AG10803 (cell line): ENCODE data around the gene WDR54.
A peak's percentile ranks its signal among the peaks of the same experiment; 100 is the strongest.

Experiments used
- DNase-seq: peaks from one replicate; pipeline ENCODE4 v3.0.0; 2010; ENCODE audit warnings: low read depth
- H3K4me3 ChIP-seq: 2 replicates; pipeline ENCODE4 v1.5.1; 2011; ENCODE audit warnings: mild to moderate bottlenecking, low read length, control low read depth
- CTCF ChIP-seq: conservative IDR thresholded peaks from 2 replicates; pipeline ENCODE4 v1.5.1; 2011; ENCODE audit warnings: mild to moderate bottlenecking, low read length, control low read depth, inconsistent platforms

The WDR54 gene

GRCh38 chr2:74378007-74378406 lies 43.5 kb upstream of the WDR54 start:
- no peak for DNase-seq
- H3K4me3 ChIP-seq, result no peak overlapping the region
- no peak for TF ChIP-seq CTCF

- peak within 1 kb of the TSS; percentile 71 for H3K4me3 ChIP-seq
- TF ChIP-seq CTCF, result no peak
- DNase-seq, result peak; percentile 74
These were observed 41.4 kb upstream of the WDR54 start, which contains the start of gene DCTN1 for GRCh38 chr2:74379851-74380789. DCTN1 (minus strand) TSS chr2:74380311; CDS start chr2:74380037, 274 bp downstream.

- no peak overlapping the region for H3K4me3 ChIP-seq
- TF ChIP-seq CTCF, result no peak
- DNase-seq, result no peak
These were observed 39.8 kb upstream of the WDR54 start for GRCh38 chr2:74381751-74382150.

GRCh38 chr2:74383254-74383653 lies 38.3 kb upstream of the WDR54 start:
- DNase-seq, result peak; percentile 77
- no peak for TF ChIP-seq CTCF

GRCh38 chr2:74384051-74384450 lies 37.5 kb upstream of the WDR54 start:
- no peak for TF ChIP-seq CTCF

More at GRCh38 chr2:74383254-74383653, 38.3 kb upstream of the WDR54 start:
- no peak overlapping the region for H3K4me3 ChIP-seq

GRCh38 chr2:74385396-74385795 lies 36.1 kb upstream of the WDR54 start:
- TF ChIP-seq CTCF, result no peak
- H3K4me3 ChIP-seq, result no peak overlapping the region
- DNase-seq, result peak; percentile 26

More at GRCh38 chr2:74384051-74384450, 37.5 kb upstream of the WDR54 start:
- H3K4me3 ChIP-seq, result no peak overlapping the region
- DNase-seq, result peak; percentile 77

GRCh38 chr2:74387346-74387745 lies 34.2 kb upstream of the WDR54 start:
- no peak overlapping the region for H3K4me3 ChIP-seq
- peak; percentile 39 for DNase-seq
- TF ChIP-seq CTCF, result no peak
